GM23338 (cell line): ENCODE measurements around the gene MLF2. TPM values are rescaled to one million over a fixed set of nuclear protein-coding genes. Genes with fewer than 3 reads are reported as not detected.
A peak's percentile ranks its signal among the peaks of the same experiment; 100 is the strongest.

ENCODE experiments used
- ATAC-seq: fragments of 200-7000 bp; cut with Tn5 transposase; 3 replicates; pipeline ENCODE4 v1.9.1; 2020
- DNase-seq: peaks from one replicate; pipeline ENCODE4 v3.0.0-alpha.2; 2015; ENCODE audit warnings: low spot score
- H2AFZ ChIP-seq: fragments of 200-600 bp; sonication (generic); 2 replicates; pipeline ENCODE4 v1.8.0; 2016; ENCODE audit warnings: antibody characterized with exemption, mild to moderate bottlenecking, moderate library complexity
- H3F3A ChIP-seq: fragments of 200-600 bp; sonication (generic); replicated peaks from 2 replicates; pipeline ENCODE4 v1.8.0; 2017; ENCODE audit warnings: antibody characterized with exemption, mixed run types, low read depth
- H3K27ac ChIP-seq: fragments of 200-600 bp; sonication (generic); 2 replicates; pipeline ENCODE4 v1.6.1; 2016; ENCODE audit warnings: low read depth
- H3K27me3 ChIP-seq: fragments of 200-600 bp; sonication (generic); 2 replicates; pipeline ENCODE4 v1.8.0; 2016; ENCODE audit warnings: mild to moderate bottlenecking, mixed run types, moderate library complexity; ENCODE audit not compliant: insufficient read depth
- H3K36me3 ChIP-seq: fragments of 200-600 bp; sonication (generic); 2 replicates; pipeline ENCODE4 v1.8.0; 2016; ENCODE audit warnings: mild to moderate bottlenecking; ENCODE audit not compliant: insufficient read depth
- H3K4me1 ChIP-seq: fragments of 200-600 bp; sonication (generic); 2 replicates; pipeline ENCODE4 v1.8.0; 2016; ENCODE audit warnings: mild to moderate bottlenecking, moderate library complexity; ENCODE audit not compliant: insufficient read depth
- H3K4me2 ChIP-seq: fragments of 200-600 bp; sonication (generic); 2 replicates; pipeline ENCODE4 v1.7.1; 2017; ENCODE audit warnings: mixed run types
- H3K4me3 ChIP-seq: fragments of 200-600 bp; sonication (generic); 2 replicates; pipeline ENCODE4 v1.6.1; 2016; ENCODE audit warnings: mixed run types
- H3K79me2 ChIP-seq: fragments of 200-600 bp; sonication (generic); replicated peaks from 2 replicates; pipeline ENCODE4 v1.8.0; 2017; ENCODE audit warnings: mild to moderate bottlenecking; ENCODE audit not compliant: insufficient read depth
- H3K9me2 ChIP-seq: fragments of 200-600 bp; sonication (generic); 2 replicates; pipeline ENCODE4 v1.8.0; 2017; ENCODE audit not compliant: insufficient read depth
- H4K20me1 ChIP-seq: fragments of 200-600 bp; sonication (generic); replicated peaks from 2 replicates; pipeline ENCODE4 v1.8.0; 2017; ENCODE audit warnings: mild to moderate bottlenecking; ENCODE audit not compliant: insufficient read depth
- H3K27ac Mint-ChIP-seq: 2 replicates; pipeline ENCODE4 v1.8.0; 2020; ENCODE audit warnings: inconsistent platforms, mild to moderate bottlenecking, moderate library complexity, mixed read lengths
- H3K27me3 Mint-ChIP-seq: 3 replicates; pipeline ENCODE4 v1.8.0; 2022; ENCODE audit warnings: low read depth, mild to moderate bottlenecking, moderate library complexity, mixed read lengths, inconsistent platforms; ENCODE audit not compliant: insufficient read depth, poor library complexity
- H3K36me3 Mint-ChIP-seq: 3 replicates; pipeline ENCODE4 v1.8.0; 2021; ENCODE audit warnings: low read depth, mild to moderate bottlenecking, inconsistent platforms, moderate library complexity, mixed read lengths
- H3K4me1 Mint-ChIP-seq: 3 replicates; pipeline ENCODE4 v1.8.0; 2020; ENCODE audit warnings: mild to moderate bottlenecking, inconsistent platforms, mixed read lengths
- H3K4me3 Mint-ChIP-seq: 3 replicates; pipeline ENCODE4 v1.8.0; 2021; ENCODE audit warnings: moderate library complexity, mild to moderate bottlenecking, inconsistent platforms, mixed read lengths
- H3K9me3 Mint-ChIP-seq: 3 replicates; pipeline ENCODE4 v1.8.0; 2020; ENCODE audit warnings: moderate library complexity, mild to moderate bottlenecking, inconsistent platforms, mixed read lengths
- CREB1 ChIP-seq: fragments of 250-450 bp; sonication (Bioruptor Pico); IDR thresholded peaks from 2 replicates; pipeline ENCODE4 v1.5.0; 2020; ENCODE audit warnings: low read depth, mild to moderate bottlenecking, moderate library complexity
- ETS1 ChIP-seq: IDR thresholded peaks from 2 replicates; pipeline ENCODE4 v1.6.1; 2016; ENCODE audit warnings: antibody characterized with exemption
- EZH2 ChIP-seq: fragments of 200-600 bp; sonication (generic); IDR thresholded peaks from one replicate; pipeline ENCODE4 v1.8.0; 2017; ENCODE audit warnings: antibody characterized with exemption, mild to moderate bottlenecking, low read depth; ENCODE audit not compliant: unreplicated experiment
- JUNB ChIP-seq: IDR thresholded peaks from one replicate; pipeline ENCODE4 v1.6.1; 2016; ENCODE audit warnings: antibody characterized with exemption; ENCODE audit not compliant: unreplicated experiment
- NANOG ChIP-seq: IDR thresholded peaks from 2 replicates; pipeline ENCODE4 v1.6.1; 2016; ENCODE audit warnings: antibody characterized with exemption, borderline replicate concordance
- POLR2AphosphoS5 ChIP-seq: IDR thresholded peaks from 2 replicates; pipeline ENCODE4 v1.6.1; 2016; ENCODE audit warnings: antibody characterized with exemption, low read depth
- STAT1 ChIP-seq: IDR thresholded peaks from one replicate; pipeline ENCODE4 v1.6.1; 2016; ENCODE audit warnings: antibody characterized with exemption; ENCODE audit not compliant: unreplicated experiment
- ZNF114 ChIP-seq: fragments of 250-450 bp; sonication (Bioruptor Pico); IDR thresholded peaks from 2 replicates; pipeline ENCODE4 v1.5.0; 2020; ENCODE audit warnings: mild to moderate bottlenecking, moderate library complexity
- ZNF331 ChIP-seq: fragments of 250-450 bp; sonication (Bioruptor Pico); IDR thresholded peaks from 2 replicates; pipeline ENCODE4 v1.5.0; 2020; ENCODE audit warnings: low read depth, mild to moderate bottlenecking, moderate library complexity
- ZNF462 ChIP-seq: fragments of 250-450 bp; sonication (Bioruptor Pico); IDR thresholded peaks from 2 replicates; pipeline ENCODE4 v1.5.0; 2020; ENCODE audit warnings: mild to moderate bottlenecking, moderate library complexity
- polyA plus RNA-seq: library from polyadenylated mRNA; unstranded; fragments of >200 nt; fragmentation: Nextera tagmentation; extraction: Ambion mirVana; gene quantifications from 2 replicates; pipeline ENCODE4 v1.2.1, GENCODE V29; 2016
- total RNA-seq: library from RNA; depleted of rRNA; stranded (reverse); fragments of >200 nt; shearing (Covaris generic); gene quantifications from 2 replicates; pipeline ENCODE4 v1.2.3, GENCODE V29; 2014

MLF2 gene
- total and polyA plus RNA-seq, 2 experiments from 2014 or later: 280 to 289 TPM

- H3K27me3 Mint-ChIP-seq: peaks cover 16% of the 10 kb centered on the region
- peaks cover 5% of the 10 kb centered on the region; the same call in 2 of the 3 replicates for H3K4me1 Mint-ChIP-seq
- peaks cover 36% of the 10 kb centered on the region for H3K36me3 Mint-ChIP-seq
- no peak for ATAC-seq
- Histone ChIP-seq H3K27ac (no peak overlapping the region), H2AFZ (no peak overlapping the region), H3K27me3 (no peaks in the 10 kb centered on the region), H3K79me2 (0 out of 2 replicates have a peak, but pooled peaks cover 8% of the 10 kb centered on the region), H4K20me1 (0 out of 2 replicates have a peak, but pooled peaks cover under 1% of the 10 kb centered on the region), H3K4me2 (no peak overlapping the region), H3F3A (0 out of 2 replicates have a peak, but pooled peaks cover 6% of the 10 kb centered on the region), H3K4me1 (peaks cover under 1% of the 10 kb centered on the region; the same call in 1 of the 2 replicates), H3K36me3 (peaks cover 14% of the 10 kb centered on the region; the same call in 1 of the 2 replicates), H3K9me2 (no peaks in the 10 kb centered on the region), H3K4me3 (no peak overlapping the region)
- H3K9me3 Mint-ChIP-seq: no peaks in the 10 kb centered on the region
- no peak overlapping the region for H3K27ac Mint-ChIP-seq
- TF ChIP-seq POLR2AphosphoS5 (no peak), EZH2 (no peak), CREB1 (CRISPR knock-in tag) (no peak), ETS1 (no peak), JUNB (no peak), ZNF331 (CRISPR knock-in tag) (no peak), NANOG (no peak), ZNF114 (no peak), STAT1 (no peak), ZNF462 (CRISPR knock-in tag) (no peak)
- peak; percentile 42 for DNase-seq
- H3K4me3 Mint-ChIP-seq: no peak overlapping the region; the same call in 2 of the 3 replicates
Observed at GRCh38 chr12:6730169-6730568, 22.8 kb downstream of the MLF2 start.
